OCI-LY1 (cell line): ENCODE results near the gene PLEKHM3.

Experiments
- CTCF ChIP-seq: fragments of 200-600 bp; sonication (generic), shearing (Covaris generic); IDR thresholded peaks from 2 replicates; pipeline ENCODE4 v1.5.1; 2017; ENCODE audit warnings: mild to moderate bottlenecking, antibody characterized with exemption, low read length, moderate library complexity, mixed read lengths
- EZH2 ChIP-seq: fragments of 200-600 bp; sonication (generic), shearing (Covaris generic); IDR thresholded peaks from 2 replicates; pipeline ENCODE4 v1.8.0; 2017; ENCODE audit warnings: borderline replicate concordance, mixed run types, mild to moderate bottlenecking, antibody characterized with exemption, low read length, moderate library complexity, mixed read lengths

DNA sequence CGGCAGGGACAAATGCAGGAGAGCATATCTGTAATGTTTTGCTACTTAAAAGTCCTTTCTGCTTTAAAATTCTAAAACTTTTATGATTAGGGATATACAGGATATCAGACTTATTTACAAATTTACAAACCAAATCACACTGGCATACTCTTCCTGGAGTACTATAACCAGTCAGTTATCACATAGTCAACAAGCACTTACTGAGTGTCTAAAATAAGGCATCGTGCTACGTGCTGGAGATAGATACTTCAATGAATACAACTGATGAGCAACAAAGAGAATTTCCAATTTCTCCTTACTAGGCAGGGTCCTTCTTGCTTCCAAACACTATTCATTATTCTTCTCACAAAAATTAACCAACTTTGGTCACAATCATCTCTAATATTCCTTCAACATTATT is 113.5 kb downstream of the PLEKHM3 start:
- no peak for TF ChIP-seq EZH2
- TF ChIP-seq CTCF: no peak
